ENCODE data around the gene KCTD18. TPM values are rescaled to one million over a fixed set of nuclear protein-coding genes. Genes with fewer than 3 reads are reported as not detected.

Gene KCTD18
- total and polyA plus RNA-seq, 2 of the 8 experiments (the other 6 are each of a cell fraction or from before 2014, with no cell fraction given): 1.6 to 3.1 TPM

DNA sequence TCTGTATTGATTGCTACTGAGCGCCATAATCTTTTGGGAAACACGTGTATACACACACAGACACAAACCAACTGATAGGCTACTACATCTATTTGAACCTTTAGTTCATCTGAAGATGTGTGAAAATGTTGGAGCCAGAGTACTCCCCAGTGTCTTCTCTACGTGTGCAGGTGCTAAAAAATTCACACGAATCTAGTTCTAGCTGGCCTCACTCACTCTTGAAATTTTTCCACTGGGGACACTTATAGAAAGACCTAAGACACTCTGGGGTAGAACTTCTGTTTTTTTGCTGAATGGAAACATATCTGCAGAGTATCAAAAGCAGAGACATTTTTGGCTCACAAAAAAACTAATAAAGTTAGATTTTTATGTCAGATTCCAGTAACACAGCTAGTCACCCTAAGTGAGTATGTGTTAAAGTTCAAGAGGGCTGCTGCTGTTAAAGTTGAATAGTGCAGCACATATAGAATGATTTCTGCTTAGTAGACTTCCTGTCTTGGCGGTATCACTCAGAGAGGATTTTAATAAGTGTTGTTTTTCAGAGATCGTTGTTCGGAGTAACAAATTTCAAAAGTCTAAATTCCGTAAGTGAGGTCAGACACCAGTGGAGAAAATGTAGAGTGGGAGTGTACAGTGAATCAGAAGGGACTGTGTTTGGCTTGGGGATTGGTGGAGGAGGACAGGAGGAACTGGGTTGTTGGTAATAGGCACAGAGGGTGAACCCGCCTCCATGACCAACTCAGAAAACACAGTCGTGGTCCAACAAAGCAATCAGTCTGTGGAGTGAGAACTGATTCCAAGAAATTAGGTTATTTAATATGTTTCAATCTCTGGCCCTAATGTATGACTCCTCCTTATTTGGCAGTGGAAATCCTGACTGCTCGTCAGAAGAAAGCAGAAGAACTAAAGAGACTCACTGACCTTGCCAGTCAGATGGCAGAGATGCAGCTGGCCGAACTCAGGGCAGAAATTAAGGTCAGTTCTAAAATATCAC is 43.1 kb downstream of the KCTD18 start:
- FAIRE-seq (no peak), DNase-seq (ENCODE audit: low read depth in 1 of 2, low spot score in 2 of 2) (no peak)
- H3K4ac ChIP-seq (replicated peaks; ENCODE audit: insufficient read length, low read depth, low read length): no peak overlapping the region
- no peak overlapping the region for H2BK5ac ChIP-seq (ENCODE audit: low read depth, low read length)
- ChIA-PET CTCF (ENCODE audit: partially characterized antibody) (interaction anchor here (1.0 to 1.4 kb wide), 4 partner anchors 12 to 112 kb away, joined by 3 to 4 read pairs (median 4); no protein-coding TSS in a partner anchor), POLR2A (ENCODE audit: partially characterized antibody) (no interaction called here)
- no peak overlapping the region for H4K91ac ChIP-seq (replicated peaks; ENCODE audit: insufficient read length, low read length)
- H2BK120ac ChIP-seq (replicated peaks; ENCODE audit: low read depth, low read length): no peak overlapping the region
- no peak overlapping the region for H3K4me3 ChIP-seq (ENCODE audit: extremely low read depth in 1 of 4, insufficient read depth in 2 of 4, low read depth in 3 of 4, low read length in 4 of 4)
- H4K20me1 ChIP-seq (replicated peaks in 1 of 2; ENCODE audit: control insufficient read depth in 1 of 2, insufficient read depth in 2 of 2, low read length in 2 of 2): no peaks in the 10 kb centered on the region
- no peak overlapping the region for H3K9ac ChIP-seq (replicated peaks in 1 of 4; ENCODE audit: extremely low read depth in 1 of 4, low read depth in 3 of 4, low read length in 3 of 4)
- H3K27me3 ChIP-seq (replicated peaks in 1 of 4; ENCODE audit: control insufficient read depth in 3 of 4, extremely low read depth in 1 of 4, insufficient read depth in 3 of 4, low read length in 3 of 4): peaks cover 0 to 2% (median 0%) of the 10 kb centered on the region in 4 experiments; a peak in 1 of 7 replicates
- no peak overlapping the region for H2BK12ac ChIP-seq (ENCODE audit: low read depth, low read length)
- H3K56ac ChIP-seq (replicated peaks; ENCODE audit: insufficient read length, low read depth, low read length): no peak overlapping the region
- no peak overlapping the region for H2BK20ac ChIP-seq (ENCODE audit: low read length)
- H2AK5ac ChIP-seq (ENCODE audit: low read depth, low read length): no peak overlapping the region
- no peaks in the 10 kb centered on the region for H3K79me1 ChIP-seq (ENCODE audit: low read depth, low read length)
- H3K36me3 ChIP-seq (ENCODE audit: control insufficient read depth in 2 of 4, insufficient read depth in 4 of 4, low read length in 3 of 4): peaks cover 17 to 72% (median 61%) of the 10 kb centered on the region in 4 experiments
- H3K14ac ChIP-seq (ENCODE audit: insufficient read length): no peak overlapping the region
- H4K8ac ChIP-seq (ENCODE audit: extremely low read depth, insufficient read depth, low read length): no peak overlapping the region
- H4K5ac ChIP-seq (ENCODE audit: insufficient read length, low read depth, low read length): no peak overlapping the region
- H2BK15ac ChIP-seq (ENCODE audit: low read length): no peak overlapping the region
- no peaks in the 10 kb centered on the region for H3K79me2 ChIP-seq (ENCODE audit: control insufficient read depth in 1 of 2, insufficient read depth in 2 of 2, low read length in 2 of 2)
- H3K9me3 ChIP-seq (ENCODE audit: insufficient read depth in 2 of 2, low read depth in 1 of 2, low read length in 1 of 2): no peaks in the 10 kb centered on the region
- no peaks in the 10 kb centered on the region for H3K23me2 ChIP-seq (ENCODE audit: low read depth, low read length)
- no peak overlapping the region for H3K4me2 ChIP-seq (ENCODE audit: insufficient read depth in 1 of 2, low read depth in 2 of 2, low read length in 2 of 2)
- H2AFZ ChIP-seq (ENCODE audit: low read length): no peak overlapping the region
- WGBS, 2 experiments (ENCODE audit: extremely low coverage in 1 of 2, insufficient coverage in 1 of 2, insufficient read length in 1 of 2, insufficient replicate concordance in 2 of 2, low coverage in 1 of 2, low lambda C conversion rate in 2 of 2, missing lambda C conversion rate in 1 of 2): 83% methylated on average over 12 of the region's 12 CpGs; no CpG with 5 or more reads in 1 of the 2 experiments
- no peak overlapping the region for H3K18ac ChIP-seq (ENCODE audit: extremely low read depth, low read length)
- H3K4me1 ChIP-seq (replicated peaks in 1 of 4; ENCODE audit: control insufficient read depth in 3 of 4, insufficient read depth in 4 of 4, low read length in 3 of 4): peaks cover 0 to 3% (median 0%) of the 10 kb centered on the region in 4 experiments; a peak in 1 of 7 replicates
- H3K27ac ChIP-seq (ENCODE audit: low read depth, low read length): no peak overlapping the region
- H3K23ac ChIP-seq (ENCODE audit: insufficient read length): no peak overlapping the region
- no peak for TF ChIP-seq GABPA (IDR thresholded peaks at IDR 0.05; ENCODE audit: borderline replicate concordance, insufficient read depth, low read length)
- no peak for TF ChIP-seq CHD2 (IDR thresholded peaks at IDR 0.05; ENCODE audit: low read length)
- no peak for TF ChIP-seq SRF (IDR thresholded peaks at IDR 0.05; ENCODE audit: low read depth, low read length)
- no peak for TF ChIP-seq TBP (IDR thresholded peaks at IDR 0.05; ENCODE audit: low read depth, low read length)
- no peak for TF ChIP-seq CTBP2 (IDR thresholded peaks at IDR 0.05; ENCODE audit: borderline replicate concordance, insufficient read depth, insufficient read length, low read length)
- no peak for TF ChIP-seq KDM1A (IDR thresholded peaks at IDR 0.05; ENCODE audit: borderline replicate concordance, low read length)
- no peak for TF ChIP-seq SP2 (IDR thresholded peaks at IDR 0.05; ENCODE audit: low read length)
- TF ChIP-seq, protein P1, sequence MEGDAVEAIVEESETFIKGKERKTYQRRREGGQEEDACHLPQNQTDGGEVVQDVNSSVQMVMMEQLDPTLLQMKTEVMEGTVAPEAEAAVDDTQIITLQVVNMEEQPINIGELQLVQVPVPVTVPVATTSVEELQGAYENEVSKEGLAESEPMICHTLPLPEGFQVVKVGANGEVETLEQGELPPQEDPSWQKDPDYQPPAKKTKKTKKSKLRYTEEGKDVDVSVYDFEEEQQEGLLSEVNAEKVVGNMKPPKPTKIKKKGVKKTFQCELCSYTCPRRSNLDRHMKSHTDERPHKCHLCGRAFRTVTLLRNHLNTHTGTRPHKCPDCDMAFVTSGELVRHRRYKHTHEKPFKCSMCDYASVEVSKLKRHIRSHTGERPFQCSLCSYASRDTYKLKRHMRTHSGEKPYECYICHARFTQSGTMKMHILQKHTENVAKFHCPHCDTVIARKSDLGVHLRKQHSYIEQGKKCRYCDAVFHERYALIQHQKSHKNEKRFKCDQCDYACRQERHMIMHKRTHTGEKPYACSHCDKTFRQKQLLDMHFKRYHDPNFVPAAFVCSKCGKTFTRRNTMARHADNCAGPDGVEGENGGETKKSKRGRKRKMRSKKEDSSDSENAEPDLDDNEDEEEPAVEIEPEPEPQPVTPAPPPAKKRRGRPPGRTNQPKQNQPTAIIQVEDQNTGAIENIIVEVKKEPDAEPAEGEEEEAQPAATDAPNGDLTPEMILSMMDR (IDR thresholded peaks at IDR 0.05; ENCODE audit: control extremely low read depth in 1 of 3, insufficient read depth in 1 of 3, low read depth in 1 of 3, low read length in 3 of 3): no peak
- TF ChIP-seq CREB1 (IDR thresholded peaks at IDR 0.05): no peak
